ENCODE results near the gene SPINDOC. TPM values are rescaled to one million over a fixed set of nuclear protein-coding genes. Genes with fewer than 3 reads are reported as not detected.

SPINDOC gene
- polyA plus RNA-seq, 1 of the 3 experiments (the other 2 are of a cell fraction) = 45.0 TPM

GRCh38 chr11:63800921-63801320 lies 12.3 kb upstream of the SPINDOC start:
- Histone ChIP-seq H4K20me1 (ENCODE audit: insufficient read depth) (no peaks in the 10 kb centered on the region), H3K9me2 (no peaks in the 10 kb centered on the region), H3F3A (replicated peaks; ENCODE audit: insufficient read depth) (no peaks in the 10 kb centered on the region), H3K36me3 (replicated peaks in 1 of 2; ENCODE audit: control insufficient read depth in 1 of 2, insufficient read depth in 2 of 2, low read length in 1 of 2) (no peaks in the 10 kb centered on the region), H3K27ac (ENCODE audit: low read depth in 2 of 2, low read length in 1 of 2) (no peak overlapping the region), H3K9ac (no peak overlapping the region), H3K79me2 (ENCODE audit: insufficient read depth) (no peaks in the 10 kb centered on the region), H3K9me3 (no peaks in the 10 kb centered on the region), H3K4me3 (ENCODE audit: low read depth in 2 of 2, low read length in 1 of 2) (no peak overlapping the region), H3K4me1 (ENCODE audit: control insufficient read depth in 1 of 2, insufficient read depth in 2 of 2, low read depth in 1 of 2, low read length in 1 of 2) (no peaks in the 10 kb centered on the region), H3K4me2 (no peak overlapping the region), H3K27me3 (ENCODE audit: insufficient read depth) (no peaks in the 10 kb centered on the region), H2AFZ (ENCODE audit: low read depth) (no peak overlapping the region)
- ChIA-PET CTCF (interaction anchor here (0.7 kb wide), 1 partner anchor 29 kb away, joined by 3 read pairs; no protein-coding TSS in a partner anchor), POLR2A (no interaction called here)
- 89% methylated on average over 5 of the region's 5 CpGs for WGBS (ENCODE audit: low lambda C conversion rate)
- no peak for TF ChIP-seq NRF1 (IDR thresholded peaks at IDR 0.05; ENCODE audit: low read depth, low read length)
- no peak for TF ChIP-seq FOSL2 (IDR thresholded peaks at IDR 0.05; ENCODE audit: borderline replicate concordance, low read depth)
- TF ChIP-seq GABPA (IDR thresholded peaks at IDR 0.05; ENCODE audit: low read depth) = no peak
- no peak for TF ChIP-seq RFX5 (IDR thresholded peaks at IDR 0.05; ENCODE audit: low read length)
- no peak for TF ChIP-seq REST (IDR thresholded peaks at IDR 0.05; ENCODE audit: low read depth, low read length)
- TF ChIP-seq TCF12 (IDR thresholded peaks at IDR 0.05) = no peak
- TF ChIP-seq CHD2 (IDR thresholded peaks at IDR 0.05; ENCODE audit: low read length, partially characterized antibody) = no peak
- TF ChIP-seq POLR2AphosphoS5 (IDR thresholded peaks at IDR 0.05; ENCODE audit: low read depth, low read length) = no peak
- no peak for TF ChIP-seq ZBTB33 (IDR thresholded peaks at IDR 0.05; ENCODE audit: borderline replicate concordance, low read depth)
- TF ChIP-seq, protein P1, sequence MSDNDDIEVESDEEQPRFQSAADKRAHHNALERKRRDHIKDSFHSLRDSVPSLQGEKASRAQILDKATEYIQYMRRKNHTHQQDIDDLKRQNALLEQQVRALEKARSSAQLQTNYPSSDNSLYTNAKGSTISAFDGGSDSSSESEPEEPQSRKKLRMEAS (IDR thresholded peaks at IDR 0.05; ENCODE audit: low read depth) = no peak
- TF ChIP-seq MEF2A (IDR thresholded peaks at IDR 0.05; ENCODE audit: borderline replicate concordance, low read depth) = no peak
- TF ChIP-seq TAF1 (IDR thresholded peaks at IDR 0.05; ENCODE audit: borderline replicate concordance, low read depth, low read length) = no peak
- no peak for TF ChIP-seq RAD21 (IDR thresholded peaks at IDR 0.05; ENCODE audit: low read length)
- TF ChIP-seq PBX3 (IDR thresholded peaks at IDR 0.05) = no peak
- TF ChIP-seq USF2 (IDR thresholded peaks at IDR 0.05; ENCODE audit: borderline replicate concordance, low read depth, low read length) = no peak
- TF ChIP-seq FOXM1 (IDR thresholded peaks at IDR 0.05; ENCODE audit: low read depth) = no peak
- no peak for DNase-seq
